Tibial nerve (tissue), 4 donors: ENCODE data around the gene ARHGEF38.

Experiments used
- EP300 ChIP-seq, 2 donors: sonication (generic); formaldehyde crosslinking; IDR thresholded peaks; one replicate each; pipeline ENCODE4 v1.6.1; 2017; ENCODE audit warnings: antibody characterized with exemption in 2 of 2, mild to moderate bottlenecking in 1 of 2
- POLR2A ChIP-seq, 2 donors: fragments of 450-650 bp; IDR thresholded peaks; one replicate each; pipeline ENCODE4 v1.6.1; 2017; ENCODE audit warnings: antibody characterized with exemption in 2 of 2, mild to moderate bottlenecking in 2 of 2, moderate library complexity in 2 of 2
- TF ChIP-seq, protein P1 (sequence below), 5 experiments: fragments of 200-600 bp in 3 of 5; fragments of 450-650 bp in 2 of 5; sonication (generic) in 3 of 5; IDR thresholded peaks; one replicate each; pipeline ENCODE4 v1.5.1; 2016 to 2019; ENCODE audit warnings: antibody characterized with exemption in 5 of 5, mild to moderate bottlenecking in 3 of 5, moderate library complexity in 2 of 5

DNA sequence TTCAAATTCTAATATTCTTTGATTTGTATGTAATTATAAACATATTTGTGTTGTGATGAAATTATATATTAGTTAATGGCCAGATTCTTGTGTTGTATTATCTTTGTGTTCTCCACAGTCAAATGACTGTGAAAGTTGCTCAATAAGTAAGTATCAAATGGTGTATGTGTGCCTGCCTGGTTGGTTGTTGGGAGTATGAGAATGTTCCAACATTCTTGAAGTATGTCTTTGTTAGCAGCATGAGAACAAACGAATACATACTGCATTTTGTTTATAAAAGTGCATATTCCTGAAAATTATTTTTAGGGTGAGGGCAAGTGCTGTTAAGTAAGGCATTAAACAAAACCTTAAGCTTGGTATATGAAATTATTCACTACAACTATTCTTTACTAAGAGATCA lies 16.2 kb downstream of the ARHGEF38 start:
- TF ChIP-seq, protein P1, sequence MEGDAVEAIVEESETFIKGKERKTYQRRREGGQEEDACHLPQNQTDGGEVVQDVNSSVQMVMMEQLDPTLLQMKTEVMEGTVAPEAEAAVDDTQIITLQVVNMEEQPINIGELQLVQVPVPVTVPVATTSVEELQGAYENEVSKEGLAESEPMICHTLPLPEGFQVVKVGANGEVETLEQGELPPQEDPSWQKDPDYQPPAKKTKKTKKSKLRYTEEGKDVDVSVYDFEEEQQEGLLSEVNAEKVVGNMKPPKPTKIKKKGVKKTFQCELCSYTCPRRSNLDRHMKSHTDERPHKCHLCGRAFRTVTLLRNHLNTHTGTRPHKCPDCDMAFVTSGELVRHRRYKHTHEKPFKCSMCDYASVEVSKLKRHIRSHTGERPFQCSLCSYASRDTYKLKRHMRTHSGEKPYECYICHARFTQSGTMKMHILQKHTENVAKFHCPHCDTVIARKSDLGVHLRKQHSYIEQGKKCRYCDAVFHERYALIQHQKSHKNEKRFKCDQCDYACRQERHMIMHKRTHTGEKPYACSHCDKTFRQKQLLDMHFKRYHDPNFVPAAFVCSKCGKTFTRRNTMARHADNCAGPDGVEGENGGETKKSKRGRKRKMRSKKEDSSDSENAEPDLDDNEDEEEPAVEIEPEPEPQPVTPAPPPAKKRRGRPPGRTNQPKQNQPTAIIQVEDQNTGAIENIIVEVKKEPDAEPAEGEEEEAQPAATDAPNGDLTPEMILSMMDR (IDR thresholded peaks at IDR 0.05), result no peak
- TF ChIP-seq POLR2A (IDR thresholded peaks at IDR 0.05), result no peak
- no peak for TF ChIP-seq EP300 (IDR thresholded peaks at IDR 0.05)
